ENCODE results near the gene RFX8.

GRCh38 chr2:101463911-101464641 lies 10.8 kb downstream of the RFX8 start:
- TF ChIP-seq CTCF (conservative IDR thresholded peaks at IDR 0.05; ENCODE audit: low read depth, low read length) (no peak), EZH2phosphoT487 (IDR thresholded peaks at IDR 0.05; ENCODE audit: borderline replicate concordance, low read length) (no peak), EZH2 (IDR thresholded peaks at IDR 0.05; ENCODE audit: low read length, unreplicated experiment) (no peak)

All from PC-3 (cell line).